NT2/D1 (cell line): ENCODE results near the gene MUC5B.
"Not testable (repeated sequence)": the region's sequence is repeated elsewhere in the genome, so short reads cannot be mapped to it uniquely, and the experiment has no call there.

Source experiments
- DNase-seq: peaks from one replicate; pipeline ENCODE4 v3.0.0-alpha.2; 2011; ENCODE audit warnings: low read depth, low spot score
- H3K27me3 ChIP-seq: 2 replicates; pipeline ENCODE4 v1.6.0; 2011; ENCODE audit warnings: mild to moderate bottlenecking; ENCODE audit not compliant: insufficient read length, insufficient read depth
- H3K36me3 ChIP-seq: 2 replicates; pipeline ENCODE4 v1.6.1; 2011; ENCODE audit warnings: mild to moderate bottlenecking, low read length, mixed read lengths; ENCODE audit not compliant: insufficient read depth, insufficient read length
- H3K4me1 ChIP-seq: 2 replicates; pipeline ENCODE4 v1.5.1; 2011; ENCODE audit not compliant: insufficient read depth, insufficient read length
- H3K4me3 ChIP-seq: 2 replicates; pipeline ENCODE4 v1.5.1; 2011; ENCODE audit warnings: low read depth; ENCODE audit not compliant: insufficient read length
- H3K9ac ChIP-seq: 2 replicates; pipeline ENCODE4 v1.6.0; 2011; ENCODE audit warnings: low read depth; ENCODE audit not compliant: insufficient read length
- H3K9me3 ChIP-seq: 2 replicates; pipeline ENCODE4 v1.5.1; 2011; ENCODE audit warnings: mild to moderate bottlenecking, low read length; ENCODE audit not compliant: insufficient read depth
- SUZ12 ChIP-seq: IDR thresholded peaks from 2 replicates; pipeline ENCODE4 v1.6.1; 2011; ENCODE audit not compliant: insufficient read length, insufficient read depth; ENCODE audit errors: extremely low read depth
- YY1 ChIP-seq: IDR thresholded peaks from 2 replicates; pipeline ENCODE4 v1.6.1; 2011; ENCODE audit not compliant: insufficient read length, insufficient read depth
- ZNF274 ChIP-seq: IDR thresholded peaks from 2 replicates; pipeline ENCODE4 v1.6.1; 2011; ENCODE audit warnings: mild to moderate bottlenecking, low read depth, low read length

MUC5B gene

GRCh38 chr11:1222491-1223345 is at the start of gene MUC5B:
MUC5B (plus strand) TSS chr11:1223066; CDS start chr11:1223124, 58 bp downstream.
- Histone ChIP-seq H3K27me3 (no peaks in the 10 kb centered on the region), H3K9me3 (no peaks in the 10 kb centered on the region), H3K36me3 (no peaks in the 10 kb centered on the region), H3K4me1 (peaks cover 30% of the 10 kb centered on the region), H3K9ac (peak within 1 kb of the TSS; percentile 32), H3K4me3 (no peak within 1 kb of the TSS)
- DNase-seq: no peak
- TF ChIP-seq ZNF274: no peak
- no peak for TF ChIP-seq YY1
- no peak for TF ChIP-seq SUZ12

DNA sequence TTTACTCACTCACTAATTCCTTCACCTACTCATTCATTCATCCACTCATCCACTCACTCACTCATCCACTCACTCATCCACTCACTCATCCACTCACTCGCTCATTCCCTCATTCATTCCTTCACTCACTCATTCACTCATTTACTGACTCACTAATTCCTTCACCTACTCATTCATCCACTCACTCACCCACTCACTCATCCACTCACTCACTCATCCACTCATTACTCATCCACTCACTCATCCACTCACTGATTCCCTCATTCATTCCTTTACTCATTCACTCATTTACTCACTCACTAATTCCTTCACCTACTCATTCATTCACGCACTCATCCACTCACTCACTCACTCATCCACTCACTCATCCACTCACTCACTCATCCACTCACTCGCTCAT is 49.5 kb upstream of the MUC5B start:
- not testable (repeated sequence) for H3K9ac ChIP-seq, H3K4me1 ChIP-seq, H3K36me3 ChIP-seq, H3K4me3 ChIP-seq, H3K9me3 ChIP-seq, DNase-seq
- H3K27me3 ChIP-seq: peaks cover 11% of the 10 kb centered on the region

GRCh38 chr11:1174441-1175370 is 48.2 kb upstream of the MUC5B start:
- TF ChIP-seq SUZ12: no peak
- no peak for TF ChIP-seq YY1
- TF ChIP-seq ZNF274: no peak
- Histone ChIP-seq H3K9me3 (no peaks in the 10 kb centered on the region; the same call in 1 of the 2 replicates), H3K4me1 (peaks cover 4% of the 10 kb centered on the region), H3K4me3 (no peak overlapping the region), H3K27me3 (peaks cover 11% of the 10 kb centered on the region), H3K9ac (no peak overlapping the region), H3K36me3 (no peaks in the 10 kb centered on the region)
- DNase-seq: no peak

- DNase-seq: no peak
- Histone ChIP-seq H3K36me3 (no peaks in the 10 kb centered on the region), H3K4me3 (no peak overlapping the region), H3K27me3 (peaks cover 11% of the 10 kb centered on the region), H3K4me1 (peaks cover 4% of the 10 kb centered on the region), H3K9me3 (no peaks in the 10 kb centered on the region; the same call in 1 of the 2 replicates), H3K9ac (no peak overlapping the region)
- no peak for TF ChIP-seq YY1
- no peak for TF ChIP-seq SUZ12
- TF ChIP-seq ZNF274: no peak
Observed at GRCh38 chr11:1175461-1176223, 47.2 kb upstream of the MUC5B start.

- Histone ChIP-seq H3K4me1 (peaks cover 4% of the 10 kb centered on the region), H3K9me3 (no peaks in the 10 kb centered on the region), H3K36me3 (no peaks in the 10 kb centered on the region), H3K9ac (no peak overlapping the region), H3K27me3 (peaks cover 11% of the 10 kb centered on the region), H3K4me3 (no peak overlapping the region)
- TF ChIP-seq SUZ12 (no peak), YY1 (no peak), ZNF274 (no peak)
- no peak for DNase-seq
Observed at GRCh38 chr11:1176224-1177019, 46.4 kb upstream of the MUC5B start.

GRCh38 chr11:1177020-1177770 is 45.7 kb upstream of the MUC5B start:
- Histone ChIP-seq H3K9me3 (no peaks in the 10 kb centered on the region), H3K36me3 (no peaks in the 10 kb centered on the region), H3K9ac (no peak overlapping the region), H3K4me3 (no peak overlapping the region), H3K27me3 (peaks cover 4% of the 10 kb centered on the region), H3K4me1 (peaks cover 4% of the 10 kb centered on the region)
- DNase-seq: no peak
- no peak for TF ChIP-seq ZNF274
- TF ChIP-seq SUZ12: no peak
- no peak for TF ChIP-seq YY1
